ENCODE data around the gene HADH. TPM values are rescaled to one million over a fixed set of nuclear protein-coding genes. Genes with fewer than 3 reads are reported as not detected.

HADH gene
- polyA plus RNA-seq, 3 donors: 62.2 to 297 (median 111) TPM

Other genes starting within 250 kb of the HADH start
- 10 to 100 TPM in 1 of 3 donors, 1 to 10 TPM in 2; 3.0 to 15.7 (median 4.5) TPM for gene SGMS2, start 165.0 kb upstream of the HADH start, polyA plus RNA-seq
- 1 to 10 TPM; 1.5 to 3.8 (median 3.1) TPM for gene CYP2U1, start 58.3 kb upstream of the HADH start, polyA plus RNA-seq
- 1 to 10 TPM in 2 of 3 donors, under 1 TPM in 1; 1.00 to 1.7 (median 1.2) TPM for gene LEF1, start 179.0 kb downstream of the HADH start, polyA plus RNA-seq